CD4-positive, alpha-beta T cell treated with Interleukin-21 for 1 hour (primary cell): ENCODE results near the gene PARN.

Experiments used
- DNase-seq: peaks from one replicate; pipeline ENCODE4 v3.0.0-alpha.2; 2020

PARN gene

DNA sequence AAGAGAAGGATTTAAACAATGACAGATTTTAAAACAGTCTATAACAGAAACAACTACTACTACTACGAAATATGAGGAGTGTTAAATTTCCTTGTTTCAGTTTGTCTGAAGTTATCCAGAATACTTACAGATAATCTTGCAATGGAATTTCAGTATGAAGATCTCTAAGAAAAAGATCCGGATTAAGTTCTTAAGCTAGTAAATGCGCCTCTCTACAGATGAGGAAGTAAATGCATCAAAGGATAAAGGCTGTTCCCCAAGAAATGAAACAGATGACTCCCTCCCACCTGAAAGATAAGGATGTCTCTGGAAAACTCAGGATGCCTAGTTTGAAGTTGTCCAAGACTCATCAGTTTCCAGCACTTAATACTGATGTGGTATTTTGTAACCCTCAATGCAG lies 105.1 kb downstream of the PARN start:
- DNase-seq: no peak

DNA sequence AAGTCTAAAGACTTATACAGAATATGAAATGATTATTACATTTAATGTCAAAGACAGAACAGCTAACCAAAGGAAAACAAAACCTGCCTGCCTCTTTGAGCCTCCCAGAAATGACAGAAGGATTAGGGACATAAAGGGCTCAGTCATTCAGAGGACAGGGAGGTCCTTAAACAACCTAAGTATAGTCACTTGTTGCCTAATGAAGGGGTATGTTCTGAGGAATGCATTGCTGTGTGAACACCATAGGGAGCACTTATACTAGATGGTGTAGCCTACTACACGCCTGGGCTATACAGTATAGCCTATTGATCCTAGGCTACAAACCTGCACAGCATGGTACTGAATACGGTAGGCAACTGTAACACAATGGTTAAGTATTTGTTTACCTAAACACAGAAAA lies 106.4 kb downstream of the PARN start:
- DNase-seq: no peak

- no peak for DNase-seq
Observed at GRCh38 chr16:14522671-14523070, 107.4 kb downstream of the PARN start.

DNA sequence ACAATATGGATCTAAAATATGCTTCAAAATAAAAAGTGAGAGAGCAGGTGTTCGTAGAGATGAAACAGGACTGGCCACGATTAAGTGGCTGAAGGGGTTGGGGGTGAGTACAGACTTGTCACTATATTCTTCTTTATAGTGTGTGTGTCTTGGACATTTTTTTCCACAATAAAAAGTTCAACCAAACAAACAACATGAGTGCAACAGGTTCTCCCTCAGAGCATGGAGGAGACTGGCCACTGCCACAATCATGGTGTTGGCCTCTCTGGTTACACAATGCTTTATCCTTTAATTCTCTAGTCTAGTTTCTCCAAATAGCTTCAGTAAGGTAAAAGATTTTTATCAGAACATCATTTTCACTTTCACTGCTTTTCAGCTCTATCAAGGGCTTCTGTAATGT lies 109.3 kb downstream of the PARN start:
- DNase-seq: no peak

GRCh38 chr16:14514967-14515366 lies 115.1 kb downstream of the PARN start:
- DNase-seq: no peak

- DNase-seq: no peak
Observed at GRCh38 chr16:14513389-14514107, 116.5 kb downstream of the PARN start.

- no peak for DNase-seq
Observed at GRCh38 chr16:14511800-14512135, 118.3 kb downstream of the PARN start.

DNA sequence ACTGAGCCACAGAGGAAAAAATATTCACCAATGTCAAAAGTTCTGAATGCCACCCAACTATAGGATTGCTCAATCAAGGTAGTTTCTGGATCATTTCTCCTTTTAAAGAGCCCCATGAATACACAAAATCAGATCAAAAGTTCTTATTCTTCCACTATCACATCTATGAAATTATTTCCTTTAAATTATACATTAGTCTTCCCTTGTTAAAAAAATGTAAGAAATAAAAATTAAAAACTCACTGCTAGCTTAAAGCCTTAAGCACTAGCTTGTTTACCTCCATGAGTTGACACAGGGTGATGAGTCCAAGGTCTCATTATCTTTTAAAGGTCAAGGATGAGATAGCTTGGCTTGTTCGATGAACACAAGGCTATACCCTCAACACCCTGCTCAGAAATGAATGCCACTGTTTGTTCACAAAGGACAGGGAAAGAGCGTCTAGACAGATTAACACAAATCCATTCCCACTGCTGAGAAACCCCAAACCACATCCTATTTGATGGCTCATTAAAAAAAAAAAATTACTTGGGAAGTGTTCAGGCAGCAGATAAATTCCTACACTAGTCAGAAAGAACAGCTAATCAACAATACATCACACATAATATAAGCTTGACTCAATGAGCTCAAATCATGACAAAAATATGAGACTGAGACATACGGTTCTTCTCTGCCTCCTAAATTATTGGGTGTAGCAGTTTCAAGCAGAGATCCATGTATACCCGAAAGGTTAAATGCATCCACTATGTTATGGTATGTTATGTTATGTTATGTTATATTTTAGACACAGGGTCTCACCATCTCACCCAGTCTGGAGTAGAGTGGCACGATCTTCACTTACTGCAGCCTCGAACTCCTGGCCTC lies 118.9 kb downstream of the PARN start:
- no peak for DNase-seq

GRCh38 chr16:14510581-14510938 lies 119.5 kb downstream of the PARN start:
- DNase-seq: no peak

DNA sequence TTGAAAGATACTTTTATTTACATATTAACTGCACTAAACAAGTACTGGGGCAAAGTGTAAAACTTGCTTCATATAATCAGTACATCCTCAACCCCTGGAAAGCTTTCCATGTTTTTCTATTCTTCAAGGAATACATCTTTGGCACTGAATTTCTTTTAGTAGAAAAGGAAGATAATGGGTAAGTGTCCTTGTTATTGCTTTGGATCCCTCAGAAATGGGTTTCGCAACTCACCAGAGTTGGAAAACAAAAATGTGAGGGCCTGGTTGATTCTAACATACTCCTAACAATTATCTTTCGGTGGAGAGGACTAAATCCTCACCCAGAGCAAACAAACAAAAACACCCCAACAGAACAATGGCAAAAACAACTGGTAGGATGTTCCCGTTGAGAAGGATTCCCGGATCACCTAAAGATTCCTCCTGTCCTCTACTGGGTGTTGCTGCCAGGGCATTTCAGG lies 120.4 kb downstream of the PARN start:
- no peak for DNase-seq

DNA sequence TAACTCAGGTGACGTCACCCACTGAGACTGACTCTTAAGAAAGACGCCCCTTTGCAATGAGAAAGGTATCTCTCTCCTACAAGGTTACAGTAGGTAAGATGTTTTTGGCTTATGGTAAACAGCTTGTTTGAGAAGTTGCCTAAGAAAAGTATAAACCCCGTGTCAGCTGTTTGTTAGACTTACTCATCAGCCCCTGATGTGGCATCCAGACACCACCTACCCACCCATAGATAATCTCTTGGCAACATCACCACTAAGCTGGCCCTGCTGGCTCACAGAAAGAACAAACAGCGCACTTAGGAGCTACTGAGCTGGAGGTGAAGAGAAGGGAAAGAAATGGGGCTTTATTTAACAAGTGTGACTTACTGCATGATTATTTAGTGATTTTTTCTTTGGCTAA lies 121.0 kb downstream of the PARN start:
- DNase-seq: no peak

GRCh38 chr16:14505846-14506245 lies 124.2 kb downstream of the PARN start:
- DNase-seq: no peak

- DNase-seq: no peak
Observed at GRCh38 chr16:14502932-14503741, 126.9 kb downstream of the PARN start.

DNA sequence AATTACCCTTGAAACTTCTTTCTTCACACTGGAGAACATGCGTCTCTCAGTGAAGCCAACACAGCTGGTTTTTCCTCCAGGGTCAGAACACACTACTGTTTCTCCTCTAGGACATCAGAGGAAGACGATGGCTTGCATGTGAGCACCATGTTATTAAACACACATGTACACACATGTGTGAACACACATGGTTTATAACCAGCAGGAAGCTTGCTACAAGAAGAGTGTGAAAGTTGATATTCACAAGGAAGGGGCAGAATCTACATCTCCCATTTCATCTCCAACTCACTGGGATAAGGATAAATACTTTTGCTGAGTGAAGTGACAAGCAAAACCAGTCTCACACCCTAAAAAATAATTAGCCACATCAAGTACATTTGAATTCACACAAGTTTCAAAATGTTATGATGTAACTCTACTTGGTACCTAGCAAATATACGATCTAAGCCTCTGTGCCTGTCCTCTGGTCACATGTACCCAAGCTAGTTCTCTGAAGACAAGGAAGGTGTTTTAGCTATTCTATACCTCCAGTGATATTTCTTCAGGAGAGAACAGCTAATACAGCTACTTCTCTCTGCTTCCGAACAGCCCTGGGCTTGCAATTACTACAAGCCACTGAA lies 127.7 kb downstream of the PARN start:
- DNase-seq: no peak

GRCh38 chr16:14501331-14502255 lies 128.5 kb downstream of the PARN start:
- DNase-seq: no peak

DNA sequence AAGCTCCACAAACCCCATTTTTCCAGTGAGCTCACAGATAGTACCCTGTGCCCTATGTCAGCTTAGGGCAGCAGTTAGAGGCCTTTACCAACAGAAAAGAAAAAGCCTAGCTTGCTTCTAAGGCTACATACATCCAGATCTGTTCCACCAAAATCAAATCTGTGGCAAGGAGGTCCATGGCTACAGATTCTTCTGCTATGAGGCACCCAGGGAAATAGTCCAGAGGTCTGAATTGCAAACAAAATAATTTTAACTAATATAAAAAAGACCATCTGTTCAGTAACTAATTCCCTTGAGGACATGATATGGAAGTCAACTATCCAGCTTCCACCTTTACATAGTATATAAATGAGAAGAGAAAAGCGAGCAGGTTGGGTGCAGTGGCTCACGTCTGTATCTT lies 129.3 kb downstream of the PARN start:
- DNase-seq: no peak

- no peak for DNase-seq
Observed at GRCh38 chr16:14499110-14499509, 130.9 kb downstream of the PARN start.

DNA sequence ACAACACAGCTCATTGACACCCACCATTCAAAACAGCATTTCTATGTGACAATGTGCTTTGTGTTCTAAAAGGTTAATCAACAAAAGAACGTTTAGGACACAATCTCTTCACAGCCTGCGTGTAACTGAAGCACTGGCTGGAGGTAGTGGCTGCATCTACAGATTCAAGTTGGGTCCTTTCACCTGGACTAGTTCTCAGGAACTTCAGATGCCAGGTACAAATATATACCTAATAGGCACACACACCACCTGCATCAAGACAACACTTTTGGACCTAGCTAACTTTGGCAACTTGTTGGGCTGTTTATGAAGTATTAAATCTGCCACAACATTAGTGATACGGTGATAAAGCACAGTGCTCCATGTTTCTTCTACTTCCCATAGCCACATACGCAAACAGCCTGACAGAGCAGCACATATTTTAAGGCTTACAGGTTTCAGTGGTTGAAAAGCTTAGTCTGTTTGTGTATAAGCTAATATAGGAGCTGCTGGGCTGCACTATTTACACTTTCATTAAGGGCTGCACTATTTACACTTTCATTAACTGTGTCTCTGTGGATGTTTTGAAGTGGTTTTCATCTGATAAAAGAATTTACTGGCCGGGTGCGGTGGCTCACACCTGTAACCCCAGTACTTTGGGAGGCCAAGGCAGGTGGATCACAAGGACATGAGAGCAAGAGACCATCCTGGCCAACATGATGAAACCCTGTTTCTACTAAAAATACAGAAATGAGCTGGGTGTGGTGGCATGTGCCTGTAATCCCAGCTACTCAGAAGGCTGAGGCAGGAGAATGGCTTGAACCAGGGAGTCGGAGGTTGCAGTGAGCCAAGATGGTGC lies 132.6 kb downstream of the PARN start:
- no peak for DNase-seq

DNA sequence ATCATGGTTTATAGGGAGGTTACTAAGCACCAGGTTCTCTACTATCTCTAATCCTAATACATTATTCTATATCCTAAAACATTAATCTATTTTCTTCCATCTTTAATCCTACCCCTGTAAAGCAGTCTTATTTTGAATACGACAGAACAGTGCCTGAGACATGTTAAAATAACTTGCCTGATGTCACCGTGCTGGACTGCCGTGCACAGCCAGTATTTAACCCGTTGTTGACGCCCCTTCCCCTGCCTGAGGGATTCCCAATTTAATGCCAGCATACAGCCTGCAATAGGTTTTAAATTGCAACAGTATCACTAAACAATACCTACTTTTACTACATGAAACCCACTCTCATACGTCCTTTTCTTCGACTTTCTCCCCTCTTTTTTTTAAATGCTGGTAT lies 133.3 kb downstream of the PARN start:
- no peak for DNase-seq

- DNase-seq: no peak
Observed at GRCh38 chr16:14496047-14496770, 133.9 kb downstream of the PARN start.
